Natural killer cell (primary cell): Measurements from ENCODE around the gene FSTL4. TPM values are rescaled to one million over a fixed set of nuclear protein-coding genes. Genes with fewer than 3 reads are reported as not detected.

Source experiments
- ATAC-seq, 3 donors: fragments of 150-1000 bp in 2 of 3; fragments of 200-7000 bp in 1 of 3; cut with Tn5 transposase; 1 replicate in 1 of 3; 2 replicates in 2 of 3; pipeline ENCODE4 v1.10.0; 2021; ENCODE audit warnings: mild to moderate bottlenecking in 2 of 3, moderate library complexity in 2 of 3
- DNase-seq, 2 donors: peaks; one replicate each; pipeline versions ENCODE4 v3.0.0 to v3.0.0-alpha.2; 2013 to 2021; ENCODE audit warnings: mixed read lengths in 1 of 2
- H3K27ac ChIP-seq: one replicate; pipeline ENCODE4 v1.5.1; 2013; ENCODE audit warnings: mild to moderate bottlenecking, low read length
- H3K27me3 ChIP-seq: one replicate; pipeline ENCODE4 v1.6.1; 2013; ENCODE audit warnings: low read length; ENCODE audit not compliant: control insufficient read depth, insufficient read depth
- H3K36me3 ChIP-seq: one replicate; pipeline ENCODE4 v1.6.1; 2013; ENCODE audit warnings: low read length; ENCODE audit not compliant: control insufficient read depth, insufficient read depth
- H3K4me1 ChIP-seq: one replicate; pipeline ENCODE4 v1.6.1; 2013; ENCODE audit warnings: low read length; ENCODE audit not compliant: control insufficient read depth, insufficient read depth
- H3K4me3 ChIP-seq: one replicate; pipeline ENCODE4 v1.5.1; 2013; ENCODE audit warnings: low read length
- H3K9me3 ChIP-seq: one replicate; pipeline ENCODE4 v1.6.1; 2013; ENCODE audit warnings: low read length; ENCODE audit not compliant: control insufficient read depth, insufficient read depth
- H3K27ac Mint-ChIP-seq, 2 donors: one replicate each; pipeline ENCODE4 v1.8.0; 2022; ENCODE audit warnings: mild to moderate bottlenecking in 2 of 2, mixed read lengths in 2 of 2, moderate library complexity in 1 of 2
- H3K27me3 Mint-ChIP-seq, 2 donors: one replicate each; pipeline ENCODE4 v1.8.0; 2022; ENCODE audit warnings: low read depth in 2 of 2, mixed read lengths in 2 of 2
- H3K36me3 Mint-ChIP-seq: one replicate; pipeline ENCODE4 v1.8.0; 2022; ENCODE audit warnings: mixed read lengths
- H3K4me1 Mint-ChIP-seq, 2 donors: one replicate each; pipeline ENCODE4 v1.8.0; 2022; ENCODE audit warnings: mixed read lengths in 2 of 2
- H3K4me3 Mint-ChIP-seq: one replicate; pipeline ENCODE4 v1.8.0; 2022; ENCODE audit warnings: mild to moderate bottlenecking, moderate library complexity, mixed read lengths
- H3K9me3 Mint-ChIP-seq, 2 donors: one replicate each; pipeline ENCODE4 v1.8.0; 2022; ENCODE audit warnings: mixed read lengths in 2 of 2
- CTCF ChIP-seq: fragments of 200-600 bp; IDR thresholded peaks from one replicate; pipeline ENCODE4 v1.8.0; 2022; ENCODE audit warnings: antibody characterized with exemption
- WGBS: methylation state at CpG from one replicate; pipeline ENCODE4 v1.1.7; 2013; ENCODE audit warnings: missing lambda C conversion rate; ENCODE audit not compliant: insufficient coverage; 5-methylcytosine and 5-hydroxymethylcytosine counted together
- intact Hi-C: fragments of 100-400 bp; cut with micrococcal nuclease; formaldehyde crosslinking; loops from one replicate; pipeline ENCODE4 v1.14.2; 2022
- total RNA-seq, 4 donors: library from RNA; stranded (reverse); fragments of 120-200 nt in 1 of 4; gene quantifications; one replicate each; pipeline versions ENCODE4 v1.2.3 to v1.2.4, GENCODE V29; 2013 to 2022

Gene FSTL4
- total RNA-seq, 3 donors from 2014 or later (not counting 1 experiment from before 2014, with no cell fraction given) = 0.11 to 0.75 (median 0.55) TPM

GRCh38 chr5:133613743-133614142 lies 1.4 kb upstream of the FSTL4 start:
- Histone ChIP-seq H3K27ac (no peak overlapping the region), H3K9me3 (no peaks in the 10 kb centered on the region), H3K4me1 (peaks cover 8% of the 10 kb centered on the region), H3K36me3 (no peaks in the 10 kb centered on the region), H3K4me3 (no peak overlapping the region), H3K27me3 (peaks cover 23% of the 10 kb centered on the region)
- Mint-ChIP-seq H3K36me3 (peaks cover 6% of the 10 kb centered on the region), H3K9me3 (no peaks in the 10 kb centered on the region), H3K27ac (no peak overlapping the region), H3K4me1 (peaks cover 10 to 16% of the 10 kb centered on the region in 2 donors), H3K4me3 (no peak overlapping the region), H3K27me3 (peaks cover 49 to 55% of the 10 kb centered on the region in 2 donors)
- intact Hi-C loops = no loop called here
- no peak for DNase-seq
- TF ChIP-seq CTCF = no peak
- no peak for ATAC-seq
- WGBS = 97% methylated on average over 2 of the region's 2 CpGs

GRCh38 chr5:133613184-133613583 lies 843 bp upstream of the FSTL4 start:
- Mint-ChIP-seq H3K36me3 (peaks cover 6% of the 10 kb centered on the region), H3K4me1 (peaks cover 6 to 14% of the 10 kb centered on the region in 2 donors), H3K27ac (no peak overlapping the region), H3K4me3 (peak overlapping the region; percentile 61), H3K27me3 (peaks cover 47 to 56% of the 10 kb centered on the region in 2 donors), H3K9me3 (no peaks in the 10 kb centered on the region)
- 79% methylated on average over 5 of the region's 5 CpGs for WGBS
- Histone ChIP-seq H3K36me3 (no peaks in the 10 kb centered on the region), H3K27ac (no peak overlapping the region), H3K4me1 (peaks cover 8% of the 10 kb centered on the region), H3K4me3 (no peak overlapping the region), H3K9me3 (no peaks in the 10 kb centered on the region), H3K27me3 (peaks cover 25% of the 10 kb centered on the region)
- intact Hi-C loops = no loop called here
- ATAC-seq (no peak), DNase-seq (no peak)
- TF ChIP-seq CTCF = no peak

GRCh38 chr5:133611357-133612248 lies 738 bp downstream of the FSTL4 start:
- Mint-ChIP-seq H3K36me3 (peaks cover 6% of the 10 kb centered on the region), H3K27me3 (peaks cover 49 to 56% of the 10 kb centered on the region in 2 donors), H3K4me3 (peak overlapping the region; percentile 41), H3K27ac (no peak overlapping the region), H3K4me1 (peaks cover 5 to 6% of the 10 kb centered on the region in 2 donors), H3K9me3 (no peaks in the 10 kb centered on the region)
- ATAC-seq (no peak), DNase-seq (no peak)
- no peaks in the 10 kb centered on the region for H3K36me3 ChIP-seq
- no peaks in the 10 kb centered on the region for H3K9me3 ChIP-seq
- H3K4me3 ChIP-seq = no peak overlapping the region
- peaks cover 26% of the 10 kb centered on the region for H3K27me3 ChIP-seq
- H3K4me1 ChIP-seq = peaks cover 8% of the 10 kb centered on the region
- TF ChIP-seq CTCF = no peak
- intact Hi-C loops = no loop called here
- H3K27ac ChIP-seq = no peak overlapping the region
- WGBS = 3% methylated on average over 91 of the region's 91 CpGs
